Astrocyte of the spinal cord (primary cell): ENCODE measurements around the gene UBL4A.

Experiments used
- DNase-seq: peaks from one replicate; pipeline ENCODE4 v3.0.0; 2011; ENCODE audit warnings: low read depth, low spot score
- H3K4me3 ChIP-seq: 2 replicates; pipeline ENCODE4 v1.5.1; 2011; ENCODE audit warnings: low read depth, mild to moderate bottlenecking, low read length, moderate library complexity
- in situ Hi-C: cut with HindIII; loops from 2 replicates; pipeline ENCODE4 v1.10.0; 2017; ENCODE audit warnings: low sequenced_read_pairs
- TF ChIP-seq, protein P1 (sequence below): IDR thresholded peaks from 2 replicates; pipeline ENCODE4 v1.5.1; 2012; ENCODE audit warnings: low read depth, mild to moderate bottlenecking, low read length, inconsistent platforms

Gene UBL4A

GRCh38 chrX:154515966-154516655, 29.7 kb upstream of the UBL4A start, which contains the start of gene FAM3A:
Gene FAM3A (minus strand): TSS chrX:154516232. CDS start chrX:154515772, 460 bp downstream.
- TF ChIP-seq, protein P1, sequence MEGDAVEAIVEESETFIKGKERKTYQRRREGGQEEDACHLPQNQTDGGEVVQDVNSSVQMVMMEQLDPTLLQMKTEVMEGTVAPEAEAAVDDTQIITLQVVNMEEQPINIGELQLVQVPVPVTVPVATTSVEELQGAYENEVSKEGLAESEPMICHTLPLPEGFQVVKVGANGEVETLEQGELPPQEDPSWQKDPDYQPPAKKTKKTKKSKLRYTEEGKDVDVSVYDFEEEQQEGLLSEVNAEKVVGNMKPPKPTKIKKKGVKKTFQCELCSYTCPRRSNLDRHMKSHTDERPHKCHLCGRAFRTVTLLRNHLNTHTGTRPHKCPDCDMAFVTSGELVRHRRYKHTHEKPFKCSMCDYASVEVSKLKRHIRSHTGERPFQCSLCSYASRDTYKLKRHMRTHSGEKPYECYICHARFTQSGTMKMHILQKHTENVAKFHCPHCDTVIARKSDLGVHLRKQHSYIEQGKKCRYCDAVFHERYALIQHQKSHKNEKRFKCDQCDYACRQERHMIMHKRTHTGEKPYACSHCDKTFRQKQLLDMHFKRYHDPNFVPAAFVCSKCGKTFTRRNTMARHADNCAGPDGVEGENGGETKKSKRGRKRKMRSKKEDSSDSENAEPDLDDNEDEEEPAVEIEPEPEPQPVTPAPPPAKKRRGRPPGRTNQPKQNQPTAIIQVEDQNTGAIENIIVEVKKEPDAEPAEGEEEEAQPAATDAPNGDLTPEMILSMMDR, result no peak
- DNase-seq, result peak; percentile 87
- in situ Hi-C loops, result no loop called here
- H3K4me3 ChIP-seq, result peak within 1 kb of the TSS; percentile 63

- H3K4me3 ChIP-seq, result peak overlapping the region; percentile 63
- no peak for DNase-seq
- in situ Hi-C loops, result no loop called here
- TF ChIP-seq, protein P1, result no peak
Observed at GRCh38 chrX:154515090-154515965, 28.9 kb upstream of the UBL4A start.

- H3K4me3 ChIP-seq, result no peak overlapping the region
- in situ Hi-C loops, result no loop called here
- TF ChIP-seq, protein P1, result no peak
- no peak for DNase-seq
Observed at GRCh38 chrX:154513716-154514115, 27.3 kb upstream of the UBL4A start.

DNA sequence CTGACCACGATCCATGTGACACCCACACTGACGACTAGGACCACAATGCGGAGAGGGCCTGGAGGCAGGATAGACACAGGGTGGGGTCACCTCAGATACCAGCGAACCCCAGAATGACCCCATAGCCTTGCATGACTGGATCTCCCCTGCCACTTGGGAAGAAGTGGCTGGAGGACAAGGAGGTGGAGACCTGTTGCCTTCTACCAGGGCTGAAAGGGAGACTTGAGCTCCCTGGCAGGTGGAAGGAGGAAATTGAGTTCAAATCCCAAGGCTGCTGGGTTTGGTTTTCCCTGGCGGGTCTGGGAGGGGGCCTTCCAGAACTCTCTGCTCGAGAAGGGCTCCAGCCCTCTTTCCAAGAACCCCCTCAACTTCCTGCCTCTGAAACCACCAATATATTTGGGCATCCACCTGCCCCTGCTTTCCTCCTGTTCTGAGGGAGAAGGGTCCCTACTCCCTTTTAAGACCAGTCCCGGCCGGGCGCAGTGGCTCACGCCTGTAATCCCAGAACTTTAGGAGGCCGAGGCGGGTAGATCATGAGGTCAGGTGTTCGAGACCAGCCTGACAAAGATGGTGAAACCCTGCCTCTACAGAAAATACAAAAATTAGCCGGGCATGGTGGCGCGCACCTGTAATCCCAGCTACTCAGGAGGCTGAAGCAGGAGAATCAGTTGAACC, 26.6 kb upstream of the UBL4A start:
- no peak for DNase-seq
- in situ Hi-C loops, result no loop called here
- TF ChIP-seq, protein P1, result no peak
- H3K4me3 ChIP-seq, result no peak overlapping the region

GRCh38 chrX:154511761-154512160, 25.3 kb upstream of the UBL4A start:
- TF ChIP-seq, protein P1, result no peak
- H3K4me3 ChIP-seq, result no peak overlapping the region
- DNase-seq, result no peak
- in situ Hi-C loops, result no loop called here

DNA sequence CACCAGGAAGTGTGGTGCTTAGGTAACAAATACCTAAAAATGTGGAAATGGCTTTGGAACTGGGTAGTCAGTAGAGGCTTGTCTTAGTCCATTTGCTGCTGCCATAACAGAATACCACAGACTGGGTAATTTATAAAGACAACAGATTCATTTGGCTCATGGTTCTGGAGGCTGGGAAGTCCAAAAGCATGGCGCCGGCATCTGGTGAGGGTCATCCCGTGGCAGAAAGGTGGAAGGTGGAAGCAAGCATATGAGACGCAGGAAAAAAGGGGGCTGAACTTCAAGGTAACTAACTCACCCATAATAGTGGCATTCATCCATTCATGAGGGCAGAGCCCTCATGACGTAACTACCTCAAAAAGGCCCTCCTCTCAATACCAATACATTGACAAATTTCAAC, 23.0 kb upstream of the UBL4A start:
- H3K4me3 ChIP-seq, result no peak overlapping the region
- in situ Hi-C loops, result no loop called here
- TF ChIP-seq, protein P1, result no peak
- DNase-seq, result no peak
